ENCODE data around the gene ATP5MC3. TPM values are rescaled to one million over a fixed set of nuclear protein-coding genes. Genes with fewer than 3 reads are reported as not detected.

Gene ATP5MC3
- total and polyA plus RNA-seq, 2 donors (not counting 1 experiment from before 2014, with no cell fraction given): 74.0 to 499 TPM

DNA sequence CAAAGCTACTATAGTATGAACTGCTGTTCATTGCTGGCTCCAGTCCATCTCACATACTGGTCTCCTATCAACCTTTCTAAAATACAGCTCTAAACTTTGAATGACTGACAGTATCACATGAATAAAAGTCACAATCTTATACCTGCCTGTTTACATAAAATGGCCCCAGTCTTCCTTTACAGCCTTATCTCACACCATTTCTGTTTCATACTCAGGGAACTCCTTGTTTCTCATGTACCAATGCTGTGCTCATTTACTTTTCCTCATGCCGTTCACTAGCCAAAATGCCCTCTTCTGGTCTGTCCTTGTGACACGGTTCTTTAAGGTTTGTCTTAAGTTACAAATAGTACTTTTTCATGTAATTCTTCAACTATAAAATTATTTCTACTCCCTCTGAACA, 6.2 kb downstream of the ATP5MC3 start:
- Histone ChIP-seq H3K4me2 (ENCODE audit: extremely low read depth, insufficient read depth, low read length) (no peak overlapping the region), H3K9me3 (ENCODE audit: control insufficient read depth, insufficient read depth, low read depth, low read length) (no peaks in the 10 kb centered on the region), H3K27ac (ENCODE audit: insufficient read depth, low read length) (no peak overlapping the region), H4K20me1 (ENCODE audit: control insufficient read depth, extremely low read depth, insufficient read depth, low read length) (no peaks in the 10 kb centered on the region), H3K4me1 (ENCODE audit: control insufficient read depth, extremely low read depth, insufficient read depth, low read length) (no peaks in the 10 kb centered on the region), H3K79me2 (ENCODE audit: control insufficient read depth, insufficient read depth, low read length) (peaks cover 17% of the 10 kb centered on the region), H3K9ac (ENCODE audit: insufficient read depth, low read length) (no peak overlapping the region), H2AFZ (ENCODE audit: low read length) (no peak overlapping the region), H3K4me3 (replicated peaks in 1 of 4; ENCODE audit: control extremely low read depth in 1 of 4, insufficient read depth in 1 of 4, low read depth in 3 of 4, low read length in 4 of 4) (no peak overlapping the region), H3K36me3 (ENCODE audit: control insufficient read depth, insufficient read depth, low read length) (peaks cover 10% of the 10 kb centered on the region), H3K27me3 (ENCODE audit: control insufficient read depth, insufficient read depth, low read length) (no peaks in the 10 kb centered on the region)
- DNase-seq (ENCODE audit: low read depth in 2 of 2): no peak
- TF ChIP-seq, protein P1, sequence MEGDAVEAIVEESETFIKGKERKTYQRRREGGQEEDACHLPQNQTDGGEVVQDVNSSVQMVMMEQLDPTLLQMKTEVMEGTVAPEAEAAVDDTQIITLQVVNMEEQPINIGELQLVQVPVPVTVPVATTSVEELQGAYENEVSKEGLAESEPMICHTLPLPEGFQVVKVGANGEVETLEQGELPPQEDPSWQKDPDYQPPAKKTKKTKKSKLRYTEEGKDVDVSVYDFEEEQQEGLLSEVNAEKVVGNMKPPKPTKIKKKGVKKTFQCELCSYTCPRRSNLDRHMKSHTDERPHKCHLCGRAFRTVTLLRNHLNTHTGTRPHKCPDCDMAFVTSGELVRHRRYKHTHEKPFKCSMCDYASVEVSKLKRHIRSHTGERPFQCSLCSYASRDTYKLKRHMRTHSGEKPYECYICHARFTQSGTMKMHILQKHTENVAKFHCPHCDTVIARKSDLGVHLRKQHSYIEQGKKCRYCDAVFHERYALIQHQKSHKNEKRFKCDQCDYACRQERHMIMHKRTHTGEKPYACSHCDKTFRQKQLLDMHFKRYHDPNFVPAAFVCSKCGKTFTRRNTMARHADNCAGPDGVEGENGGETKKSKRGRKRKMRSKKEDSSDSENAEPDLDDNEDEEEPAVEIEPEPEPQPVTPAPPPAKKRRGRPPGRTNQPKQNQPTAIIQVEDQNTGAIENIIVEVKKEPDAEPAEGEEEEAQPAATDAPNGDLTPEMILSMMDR (conservative IDR thresholded peaks at IDR 0.05 in 1 of 2, IDR thresholded peaks at IDR 0.05 in 1 of 2; ENCODE audit: low read depth in 1 of 2, low read length in 2 of 2): no peak
- no peak for TF ChIP-seq EZH2 (IDR thresholded peaks at IDR 0.05; ENCODE audit: low read length, missing control alignments)

DNA sequence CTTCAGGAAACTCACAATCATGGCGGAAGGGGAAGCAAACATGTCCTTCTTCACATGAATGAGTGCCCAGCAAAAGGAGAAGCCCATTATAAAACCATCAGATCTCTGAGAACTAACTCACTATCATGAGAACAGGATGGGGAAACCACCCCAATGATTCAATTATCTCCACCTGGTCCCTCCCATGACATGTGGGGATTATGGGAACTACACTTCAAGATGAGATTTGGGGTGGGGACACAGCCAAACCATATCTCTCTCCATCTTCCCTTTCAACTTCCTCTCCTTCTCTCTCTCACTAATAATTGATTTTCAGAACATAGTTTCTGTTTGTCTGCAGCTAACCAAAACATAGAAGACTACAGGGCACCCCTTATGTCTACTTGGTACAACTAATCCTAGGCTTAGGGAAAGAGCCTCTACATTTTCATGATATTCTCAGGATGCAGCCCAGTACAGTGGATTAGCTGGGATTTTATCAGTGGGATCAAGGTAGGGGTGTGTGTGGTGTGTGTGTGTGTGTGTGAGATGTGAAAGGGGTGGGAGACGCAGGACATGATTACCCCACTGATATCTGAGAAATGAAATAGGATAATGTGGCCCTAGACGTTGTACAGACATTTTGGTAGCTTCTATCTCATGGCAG, 10.7 kb downstream of the ATP5MC3 start:
- no peak overlapping the region for H3K27ac ChIP-seq (ENCODE audit: insufficient read depth, low read length)
- H4K20me1 ChIP-seq (ENCODE audit: control insufficient read depth, extremely low read depth, insufficient read depth, low read length): no peaks in the 10 kb centered on the region
- H3K27me3 ChIP-seq (ENCODE audit: control insufficient read depth, insufficient read depth, low read length): no peaks in the 10 kb centered on the region
- H3K79me2 ChIP-seq (ENCODE audit: control insufficient read depth, insufficient read depth, low read length): peaks cover 22% of the 10 kb centered on the region
- H2AFZ ChIP-seq (ENCODE audit: low read length): no peak overlapping the region
- no peak for TF ChIP-seq EZH2 (IDR thresholded peaks at IDR 0.05; ENCODE audit: low read length, missing control alignments)
- TF ChIP-seq, protein P1 (conservative IDR thresholded peaks at IDR 0.05 in 1 of 2, IDR thresholded peaks at IDR 0.05 in 1 of 2; ENCODE audit: low read depth in 1 of 2, low read length in 2 of 2): no peak
- peaks cover 3% of the 10 kb centered on the region for H3K36me3 ChIP-seq (ENCODE audit: control insufficient read depth, insufficient read depth, low read length)
- no peaks in the 10 kb centered on the region for H3K9me3 ChIP-seq (ENCODE audit: control insufficient read depth, insufficient read depth, low read depth, low read length)
- H3K4me3 ChIP-seq (replicated peaks in 1 of 4; ENCODE audit: control extremely low read depth in 1 of 4, insufficient read depth in 1 of 4, low read depth in 3 of 4, low read length in 4 of 4): no peak overlapping the region
- H3K4me1 ChIP-seq (ENCODE audit: control insufficient read depth, extremely low read depth, insufficient read depth, low read length): no peaks in the 10 kb centered on the region
- no peak overlapping the region for H3K4me2 ChIP-seq (ENCODE audit: extremely low read depth, insufficient read depth, low read length)
- no peak overlapping the region for H3K9ac ChIP-seq (ENCODE audit: insufficient read depth, low read length)
- no peak for DNase-seq (ENCODE audit: low read depth in 2 of 2)

DNA sequence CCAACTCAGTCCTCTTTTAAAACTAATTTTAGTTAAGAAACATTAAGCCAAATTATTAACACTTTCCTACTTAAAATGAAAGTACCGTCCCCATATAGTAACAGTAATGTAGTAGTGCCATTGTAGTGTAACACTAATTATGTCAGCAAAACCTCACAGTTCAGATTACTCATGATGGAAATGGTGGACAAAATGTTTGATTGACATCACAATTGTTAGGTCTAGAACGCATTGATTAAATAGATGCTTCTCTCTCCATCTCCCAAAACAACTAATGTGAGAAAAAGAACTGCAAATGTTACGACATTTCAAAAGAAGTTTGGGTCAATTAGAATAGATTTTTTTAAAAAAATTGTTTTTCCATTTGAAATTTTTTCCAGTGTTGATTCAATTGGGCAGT, 12.3 kb downstream of the ATP5MC3 start:
- H3K4me2 ChIP-seq (ENCODE audit: extremely low read depth, insufficient read depth, low read length): peak overlapping the region; percentile 75
- no peaks in the 10 kb centered on the region for H3K9me3 ChIP-seq (ENCODE audit: control insufficient read depth, insufficient read depth, low read depth, low read length)
- no peak overlapping the region for H3K27ac ChIP-seq (ENCODE audit: insufficient read depth, low read length)
- no peak for TF ChIP-seq EZH2 (IDR thresholded peaks at IDR 0.05; ENCODE audit: low read length, missing control alignments)
- TF ChIP-seq, protein P1 (conservative IDR thresholded peaks at IDR 0.05 in 1 of 2, IDR thresholded peaks at IDR 0.05 in 1 of 2; ENCODE audit: low read depth in 1 of 2, low read length in 2 of 2): no peak
- no peak overlapping the region for H2AFZ ChIP-seq (ENCODE audit: low read length)
- no peak overlapping the region for H3K9ac ChIP-seq (ENCODE audit: insufficient read depth, low read length)
- no peak for DNase-seq (ENCODE audit: low read depth in 2 of 2)
- peaks cover 38% of the 10 kb centered on the region for H3K79me2 ChIP-seq (ENCODE audit: control insufficient read depth, insufficient read depth, low read length)
- H3K36me3 ChIP-seq (ENCODE audit: control insufficient read depth, insufficient read depth, low read length): peaks cover 2% of the 10 kb centered on the region
- H3K27me3 ChIP-seq (ENCODE audit: control insufficient read depth, insufficient read depth, low read length): no peaks in the 10 kb centered on the region
- H4K20me1 ChIP-seq (ENCODE audit: control insufficient read depth, extremely low read depth, insufficient read depth, low read length): no peaks in the 10 kb centered on the region
- H3K4me3 ChIP-seq (replicated peaks in 1 of 4; ENCODE audit: control extremely low read depth in 1 of 4, insufficient read depth in 1 of 4, low read depth in 3 of 4, low read length in 4 of 4): peak overlapping the region; percentile 88 to 100 (median 89)
- no peaks in the 10 kb centered on the region for H3K4me1 ChIP-seq (ENCODE audit: control insufficient read depth, extremely low read depth, insufficient read depth, low read length)

Data from fibroblast of lung (primary cell).